ENCODE data around the gene MAD1L1. TPM values are rescaled to one million over a fixed set of nuclear protein-coding genes. Genes with fewer than 3 reads are reported as not detected.

The MAD1L1 gene
- total and polyA plus RNA-seq, 2 donors (not counting 1 experiment from before 2014, with no cell fraction given), result 9.8 to 29.4 TPM

- no peak overlapping the region for H3K9ac ChIP-seq (ENCODE audit: insufficient read depth, low read length)
- no peak overlapping the region for H2AFZ ChIP-seq (ENCODE audit: low read length)
- H3K9me3 ChIP-seq (ENCODE audit: control insufficient read depth, insufficient read depth, low read depth, low read length), result no peaks in the 10 kb centered on the region
- TF ChIP-seq EZH2 (IDR thresholded peaks at IDR 0.05; ENCODE audit: low read length, missing control alignments) (no peak), CTCF (conservative IDR thresholded peaks at IDR 0.05 in 1 of 2, IDR thresholded peaks at IDR 0.05 in 1 of 2; ENCODE audit: low read depth in 1 of 2, low read length in 2 of 2) (no peak)
- H4K20me1 ChIP-seq (ENCODE audit: control insufficient read depth, extremely low read depth, insufficient read depth, low read length), result no peaks in the 10 kb centered on the region
- H3K36me3 ChIP-seq (ENCODE audit: control insufficient read depth, insufficient read depth, low read length), result peaks cover 8% of the 10 kb centered on the region
- H3K4me2 ChIP-seq (ENCODE audit: extremely low read depth, insufficient read depth, low read length), result no peak overlapping the region
- H3K4me1 ChIP-seq (ENCODE audit: control insufficient read depth, extremely low read depth, insufficient read depth, low read length), result no peaks in the 10 kb centered on the region
- H3K4me3 ChIP-seq (replicated peaks in 1 of 4; ENCODE audit: control extremely low read depth in 1 of 4, insufficient read depth in 1 of 4, low read depth in 3 of 4, low read length in 4 of 4), result no peak overlapping the region
- no peak overlapping the region for H3K27ac ChIP-seq (ENCODE audit: insufficient read depth, low read length)
- H3K79me2 ChIP-seq (ENCODE audit: control insufficient read depth, insufficient read depth, low read length), result no peaks in the 10 kb centered on the region
- DNase-seq (ENCODE audit: low read depth in 2 of 2), result no peak
- no peaks in the 10 kb centered on the region for H3K27me3 ChIP-seq (ENCODE audit: control insufficient read depth, insufficient read depth, low read length)
These were observed 11.8 kb downstream of the MAD1L1 start for GRCh38 chr7:2220954-2221353.

- Histone ChIP-seq H3K9ac (ENCODE audit: insufficient read depth, low read length) (no peak overlapping the region), H3K4me1 (ENCODE audit: control insufficient read depth, extremely low read depth, insufficient read depth, low read length) (no peaks in the 10 kb centered on the region), H3K9me3 (ENCODE audit: control insufficient read depth, insufficient read depth, low read depth, low read length) (no peaks in the 10 kb centered on the region), H3K36me3 (ENCODE audit: control insufficient read depth, insufficient read depth, low read length) (peaks cover 6% of the 10 kb centered on the region), H3K27me3 (ENCODE audit: control insufficient read depth, insufficient read depth, low read length) (no peaks in the 10 kb centered on the region), H3K4me3 (replicated peaks in 1 of 4; ENCODE audit: control extremely low read depth in 1 of 4, insufficient read depth in 1 of 4, low read depth in 3 of 4, low read length in 4 of 4) (no peak overlapping the region), H3K79me2 (ENCODE audit: control insufficient read depth, insufficient read depth, low read length) (no peaks in the 10 kb centered on the region), H2AFZ (ENCODE audit: low read length) (no peak overlapping the region), H3K27ac (ENCODE audit: insufficient read depth, low read length) (no peak overlapping the region), H4K20me1 (ENCODE audit: control insufficient read depth, extremely low read depth, insufficient read depth, low read length) (no peaks in the 10 kb centered on the region), H3K4me2 (ENCODE audit: extremely low read depth, insufficient read depth, low read length) (no peak overlapping the region)
- no peak for DNase-seq (ENCODE audit: low read depth in 2 of 2)
- TF ChIP-seq CTCF (conservative IDR thresholded peaks at IDR 0.05 in 1 of 2, IDR thresholded peaks at IDR 0.05 in 1 of 2; ENCODE audit: low read depth in 1 of 2, low read length in 2 of 2), result no peak
- TF ChIP-seq EZH2 (IDR thresholded peaks at IDR 0.05; ENCODE audit: low read length, missing control alignments), result no peak
These were observed 12.2 kb downstream of the MAD1L1 start for GRCh38 chr7:2220506-2220905.

GRCh38 chr7:2220030-2220429, 12.7 kb downstream of the MAD1L1 start:
- Histone ChIP-seq H3K4me1 (ENCODE audit: control insufficient read depth, extremely low read depth, insufficient read depth, low read length) (no peaks in the 10 kb centered on the region), H3K27ac (ENCODE audit: insufficient read depth, low read length) (no peak overlapping the region), H3K79me2 (ENCODE audit: control insufficient read depth, insufficient read depth, low read length) (no peaks in the 10 kb centered on the region), H3K4me3 (replicated peaks in 1 of 4; ENCODE audit: control extremely low read depth in 1 of 4, insufficient read depth in 1 of 4, low read depth in 3 of 4, low read length in 4 of 4) (no peak overlapping the region), H3K4me2 (ENCODE audit: extremely low read depth, insufficient read depth, low read length) (no peak overlapping the region), H3K9me3 (ENCODE audit: control insufficient read depth, insufficient read depth, low read depth, low read length) (no peaks in the 10 kb centered on the region), H3K9ac (ENCODE audit: insufficient read depth, low read length) (no peak overlapping the region), H2AFZ (ENCODE audit: low read length) (no peak overlapping the region), H3K36me3 (ENCODE audit: control insufficient read depth, insufficient read depth, low read length) (peaks cover 3% of the 10 kb centered on the region), H4K20me1 (ENCODE audit: control insufficient read depth, extremely low read depth, insufficient read depth, low read length) (no peaks in the 10 kb centered on the region), H3K27me3 (ENCODE audit: control insufficient read depth, insufficient read depth, low read length) (no peaks in the 10 kb centered on the region)
- no peak for TF ChIP-seq CTCF (conservative IDR thresholded peaks at IDR 0.05 in 1 of 2, IDR thresholded peaks at IDR 0.05 in 1 of 2; ENCODE audit: low read depth in 1 of 2, low read length in 2 of 2)
- no peak for TF ChIP-seq EZH2 (IDR thresholded peaks at IDR 0.05; ENCODE audit: low read length, missing control alignments)
- DNase-seq (ENCODE audit: low read depth in 2 of 2), result no peak

Measured in fibroblast of lung (primary cell).